GM18867 (cell line): ENCODE data around the gene ADAP1.
"Not testable (repeated sequence)": the region's sequence is repeated elsewhere in the genome, so short reads cannot be mapped to it uniquely, and the experiment has no call there.

ENCODE experiments used
- ATAC-seq: cut with Tn5 transposase; IDR thresholded peaks from one replicate; pipeline ENCODE4 v1.9.1; 2021; ENCODE audit warnings: mild to moderate bottlenecking, moderate library complexity; ENCODE audit not compliant: unreplicated experiment

The ADAP1 gene

GRCh38 chr7:883055-884021 lies 71.1 kb downstream of the ADAP1 start:
- no peak for ATAC-seq

DNA sequence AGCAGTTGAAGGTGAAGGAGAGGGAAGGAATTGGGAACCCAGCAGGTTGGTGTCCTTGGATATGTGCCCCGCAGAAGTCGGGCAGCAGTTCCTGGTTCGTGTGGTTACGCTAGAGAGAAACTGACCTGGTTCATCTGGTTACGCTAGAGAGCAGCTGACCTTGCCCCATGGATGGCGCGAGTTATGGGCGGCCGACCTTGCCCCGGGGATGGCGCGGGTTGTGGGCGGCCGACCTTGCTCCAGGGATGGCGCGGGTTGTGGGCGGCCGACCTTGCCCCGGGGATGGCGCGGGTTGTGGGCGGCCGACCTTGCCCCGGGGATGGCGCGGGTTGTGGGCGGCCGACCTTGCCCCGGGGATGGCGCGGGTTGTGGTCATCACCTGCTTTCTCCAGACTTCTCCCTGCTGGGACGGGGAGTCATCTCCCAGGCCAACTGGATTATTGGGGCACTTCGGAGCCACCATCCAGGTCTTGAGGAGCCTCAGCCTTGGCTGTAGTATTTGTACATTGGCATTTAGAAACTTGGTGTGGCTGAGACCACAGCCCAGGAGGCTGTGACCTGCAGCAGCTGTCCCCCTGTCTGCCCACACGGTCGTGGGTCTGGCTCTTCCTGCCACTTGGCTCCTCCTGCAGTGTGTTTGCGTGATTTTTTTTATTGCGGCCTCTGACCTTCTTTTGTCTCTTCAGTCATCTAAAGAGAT lies 72.0 kb downstream of the ADAP1 start:
- ATAC-seq = no peak

DNA sequence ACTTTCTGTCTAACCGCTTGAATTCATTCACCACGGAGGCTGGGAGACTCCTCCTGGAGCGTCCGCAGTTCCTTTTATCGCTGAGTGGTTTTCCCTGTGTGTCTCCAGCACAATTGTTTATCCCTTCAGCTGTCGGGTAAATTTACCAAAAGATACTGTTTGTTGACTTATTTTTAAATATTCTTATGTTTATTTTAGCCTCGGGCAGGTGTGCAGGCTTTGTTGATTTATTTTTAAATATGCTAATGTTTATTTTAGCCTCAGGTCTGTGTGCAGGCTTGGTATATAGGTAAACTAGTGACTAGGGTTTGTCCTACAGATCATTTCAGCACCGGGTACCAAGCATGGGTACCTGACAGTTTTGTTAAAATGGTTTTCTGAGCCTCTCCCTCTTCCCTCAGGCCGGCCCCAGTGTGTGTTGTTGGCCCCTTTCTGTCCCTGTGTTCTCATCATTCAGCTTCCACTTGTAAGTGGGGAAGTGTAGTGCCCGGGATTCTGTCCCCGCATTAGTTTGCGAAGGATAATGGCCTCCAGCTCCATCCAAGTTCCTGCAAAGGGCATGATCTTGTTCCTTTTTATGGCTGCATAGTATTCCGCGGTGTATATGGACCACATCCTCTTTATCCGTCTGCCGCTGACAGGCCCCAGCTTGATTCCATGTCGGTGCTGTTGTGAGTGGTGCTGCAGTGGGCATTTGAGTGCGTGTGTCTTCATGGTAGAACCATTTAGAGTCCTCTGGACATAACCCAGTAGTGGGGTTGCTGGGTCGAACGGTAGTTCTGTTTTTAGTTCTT lies 72.8 kb downstream of the ADAP1 start:
- ATAC-seq = no peak

DNA sequence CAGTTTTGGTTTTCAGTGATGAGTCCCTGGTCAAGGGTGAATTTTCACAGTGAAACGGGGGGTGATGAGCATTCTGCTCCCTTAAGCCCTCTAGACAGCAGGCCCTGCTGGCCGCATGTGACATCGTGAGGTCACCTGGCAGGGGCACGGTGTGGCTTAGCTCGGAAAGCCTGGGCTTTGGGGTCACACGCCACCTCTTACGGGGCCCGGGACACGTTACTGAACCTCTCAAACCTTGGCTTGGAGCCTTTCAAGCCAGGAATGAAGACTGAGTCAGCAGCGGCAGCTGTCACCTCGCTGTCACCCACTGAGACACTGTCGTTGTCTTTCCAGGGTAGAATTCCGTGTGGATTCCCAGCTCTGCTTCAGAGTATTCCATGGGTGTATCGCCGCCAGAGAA lies 74.0 kb downstream of the ADAP1 start:
- no peak for ATAC-seq

- no peak for ATAC-seq
Measured at GRCh38 chr7:879706-880105, 74.8 kb downstream of the ADAP1 start.

DNA sequence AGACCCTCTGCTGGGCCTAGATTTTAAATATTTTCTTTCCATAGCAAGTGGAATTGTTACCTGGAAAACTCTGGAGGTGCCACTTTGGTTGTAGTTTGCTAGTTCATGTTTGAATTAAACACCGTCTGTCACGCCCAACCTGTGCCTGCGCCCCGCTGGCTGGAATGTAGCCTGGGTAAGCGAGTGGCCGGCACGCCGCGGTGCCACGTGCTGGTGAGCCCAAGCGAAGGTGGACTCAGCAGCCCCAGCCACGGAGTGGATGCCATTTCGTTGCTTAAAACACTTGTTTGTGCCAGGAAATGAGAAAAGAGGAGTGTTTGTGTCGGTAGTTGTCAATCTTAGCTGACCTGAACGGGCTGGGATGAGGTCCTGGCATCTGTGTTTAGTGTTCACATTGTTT lies 75.4 kb downstream of the ADAP1 start:
- no peak for ATAC-seq

DNA sequence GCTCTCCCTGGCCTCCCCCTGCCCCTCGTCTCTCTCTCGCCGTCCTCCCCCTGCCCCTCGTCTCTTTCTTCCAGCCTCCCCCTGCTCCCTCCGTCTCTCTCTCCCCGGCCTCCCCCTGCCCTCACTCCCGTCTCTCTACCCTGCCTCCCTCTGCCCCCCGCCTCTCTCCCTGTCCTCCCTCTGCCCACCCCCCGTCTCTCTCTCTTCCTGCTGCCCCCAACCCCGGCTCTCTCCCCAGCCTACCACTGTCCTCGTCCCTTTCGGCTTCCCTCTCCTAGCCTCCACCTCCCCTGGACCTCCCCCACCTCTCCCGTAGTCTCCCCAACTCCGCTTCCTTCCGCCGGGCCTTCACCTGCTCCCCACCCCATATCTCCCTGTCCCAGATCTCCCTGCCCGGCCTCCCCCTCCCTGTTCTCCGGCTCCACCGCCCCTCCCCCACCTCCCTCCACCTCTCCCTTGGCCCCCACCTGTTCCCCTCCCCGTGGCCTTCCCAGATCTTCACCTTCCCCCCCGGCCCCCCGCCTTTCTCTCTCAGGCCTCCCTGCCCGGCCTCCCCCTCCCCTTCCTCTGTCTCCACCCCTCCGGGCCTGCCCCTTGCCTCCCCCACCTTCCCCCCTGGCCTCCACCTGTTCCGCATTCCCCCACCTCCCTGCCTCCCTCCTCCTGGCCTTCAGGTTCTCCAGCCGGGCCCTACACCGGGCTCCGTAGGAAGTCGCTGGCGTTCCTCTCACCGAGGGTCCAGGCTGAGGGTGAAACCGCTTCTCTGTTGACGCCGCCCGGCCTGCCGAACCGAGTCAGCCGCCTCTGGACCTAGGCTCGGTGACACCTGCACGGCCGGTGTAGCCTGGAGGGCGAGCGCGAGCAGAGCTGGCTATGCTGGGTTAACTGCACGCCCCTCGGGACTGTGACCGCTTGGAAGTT lies 76.9 kb downstream of the ADAP1 start:
- no peak for ATAC-seq

GRCh38 chr7:876972-877311 lies 77.5 kb downstream of the ADAP1 start:
- peak; percentile 28 for ATAC-seq

DNA sequence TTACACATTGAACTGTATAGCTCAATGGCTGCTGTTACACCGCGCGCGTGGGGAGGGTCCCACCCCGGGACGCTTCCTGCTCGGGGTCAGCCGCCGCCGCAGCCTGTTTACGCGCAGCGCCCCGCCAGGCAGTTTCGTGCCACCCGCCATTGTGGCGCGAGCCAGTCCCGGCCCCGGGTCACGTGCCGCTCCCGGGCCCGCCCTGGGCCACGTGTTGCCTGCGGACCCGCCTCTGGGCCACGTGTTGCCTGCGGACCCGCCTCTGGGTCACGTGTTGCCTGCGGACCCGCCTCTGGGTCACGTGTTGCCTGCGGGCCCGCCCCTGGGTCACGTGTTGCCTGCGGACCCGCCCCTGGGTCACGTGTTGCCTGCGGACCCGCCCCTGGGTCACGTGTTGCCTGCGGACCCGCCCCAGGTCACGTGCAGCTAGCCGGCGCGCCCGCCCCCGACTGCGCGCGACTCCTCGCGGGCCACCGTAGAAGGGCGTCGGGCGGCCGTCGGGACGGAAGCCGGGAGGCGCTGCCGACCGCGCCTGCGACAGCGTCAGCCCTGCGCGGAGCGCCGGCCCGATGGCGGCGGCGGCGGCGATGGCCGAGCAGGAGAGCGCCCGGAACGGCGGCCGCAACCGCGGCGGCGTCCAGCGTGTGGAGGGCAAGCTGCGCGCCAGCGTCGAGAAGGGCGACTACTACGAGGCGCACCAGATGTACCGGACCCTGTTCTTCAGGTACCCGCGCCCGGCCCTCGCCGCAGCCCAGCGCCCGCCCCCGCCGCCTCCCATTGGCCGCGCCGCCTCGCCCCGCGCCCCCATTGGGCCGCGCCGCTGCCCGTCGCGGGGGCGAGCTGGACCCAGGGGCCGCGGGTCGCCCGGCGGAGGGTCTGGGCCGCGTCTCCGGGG lies 78.2 kb downstream of the ADAP1 start, which contains the start of gene GET4:
TSS of gene GET4 (plus strand) at position 478 of the 895 bp plus-strand sequence. CDS start at position 570, 92 bp downstream.
- ATAC-seq = peak; percentile 75

GRCh38 chr7:875476-876076 lies 78.9 kb downstream of the ADAP1 start:
- ATAC-seq = no peak

DNA sequence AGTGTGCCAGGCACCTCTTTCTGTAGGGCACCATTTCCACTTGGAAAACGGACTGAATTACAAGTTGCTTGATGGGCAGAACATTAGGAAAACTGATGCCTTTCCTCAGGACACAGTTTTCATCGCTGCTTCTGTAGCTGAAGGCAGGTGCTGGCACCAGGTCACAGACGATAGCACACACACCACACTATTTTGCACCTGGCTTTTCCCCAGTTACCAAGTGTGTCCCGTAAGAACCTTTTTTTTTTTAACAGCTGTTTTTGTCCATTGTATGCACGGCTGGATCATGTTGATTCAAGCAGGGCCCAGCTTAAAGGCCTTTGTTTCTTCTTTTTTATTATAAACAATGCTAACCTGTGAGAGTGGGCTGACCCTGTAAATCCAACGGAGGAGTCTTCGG lies 79.4 kb downstream of the ADAP1 start:
- no peak for ATAC-seq

DNA sequence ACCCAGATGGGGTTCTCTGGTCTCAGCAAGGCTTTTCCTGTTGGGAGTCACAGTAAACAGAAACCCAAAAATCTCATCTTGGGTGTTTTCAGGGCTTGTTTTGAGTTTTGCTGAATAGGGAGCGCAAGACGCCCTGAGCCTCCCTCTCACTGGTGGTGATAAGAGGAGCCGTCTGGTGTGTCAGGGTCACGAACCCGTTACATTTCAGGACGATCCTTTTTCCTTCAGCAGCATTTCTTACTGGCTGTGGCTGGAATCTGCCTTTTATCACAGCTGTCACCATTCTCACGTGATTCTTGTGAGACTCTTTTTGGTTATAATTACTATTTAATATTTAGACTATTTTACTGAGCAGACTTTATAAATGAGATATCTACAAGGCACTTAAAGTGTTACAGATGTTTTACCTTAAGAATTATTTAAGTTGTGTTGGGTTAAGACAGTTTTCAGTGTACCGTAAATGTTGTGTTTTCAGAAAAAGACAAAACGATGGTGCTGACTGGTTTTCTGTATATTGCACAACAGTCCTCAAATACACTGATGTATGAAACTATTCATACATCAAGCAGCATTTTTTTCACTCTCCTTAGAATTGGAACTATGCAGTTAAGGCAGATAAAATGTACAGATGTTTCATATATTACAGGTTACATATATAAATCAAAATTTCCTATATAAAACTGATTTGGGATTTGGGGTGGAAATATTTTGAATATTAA lies 80.3 kb downstream of the ADAP1 start:
- no peak for ATAC-seq

GRCh38 chr7:873367-874002 lies 81.0 kb downstream of the ADAP1 start:
- ATAC-seq = no peak

DNA sequence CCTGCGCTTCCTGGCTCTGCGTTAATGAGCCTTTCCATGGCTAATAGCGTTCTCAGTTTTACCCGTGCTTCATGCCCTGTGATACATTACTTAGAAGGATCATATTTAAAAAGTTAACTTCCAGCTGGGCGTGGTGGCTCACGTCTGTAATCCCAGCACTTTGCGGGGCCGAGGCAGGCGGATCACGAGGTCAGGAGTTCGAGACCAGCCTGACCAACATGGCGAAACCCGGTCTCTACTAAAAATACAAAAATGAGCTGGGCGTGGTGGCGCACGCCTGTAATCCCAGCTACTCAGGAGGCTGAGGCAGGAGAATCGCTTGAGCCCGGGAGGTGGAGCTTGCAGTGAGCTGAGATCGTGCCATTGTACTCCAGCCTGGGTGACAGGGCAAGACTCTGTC lies 81.8 kb downstream of the ADAP1 start:
- not testable (repeated sequence) for ATAC-seq

- ATAC-seq = no peak
Measured at GRCh38 chr7:871900-872537, 82.5 kb downstream of the ADAP1 start.

DNA sequence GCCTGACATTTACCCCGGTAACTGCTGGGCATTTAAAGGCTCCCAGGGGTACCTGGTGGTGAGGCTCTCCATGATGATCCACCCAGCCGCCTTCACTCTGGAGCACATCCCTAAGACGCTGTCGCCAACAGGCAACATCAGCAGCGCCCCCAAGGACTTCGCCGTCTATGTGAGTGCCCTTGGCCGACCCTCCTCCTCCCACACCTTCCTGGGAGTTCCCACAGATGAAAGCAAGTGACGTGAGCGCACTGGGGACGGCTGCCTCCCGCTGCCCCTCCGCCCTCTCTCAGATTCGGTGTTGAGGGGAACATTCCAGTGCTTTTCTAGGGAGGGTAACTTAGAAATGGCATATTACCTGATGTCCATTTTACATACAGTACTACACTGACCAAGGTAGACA lies 85.1 kb downstream of the ADAP1 start:
- no peak for ATAC-seq

GRCh38 chr7:868189-868486 lies 86.3 kb downstream of the ADAP1 start:
- no peak for ATAC-seq
